Heart right ventricle (tissue), 16 donors: ENCODE results near the gene PFKP. TPM values are rescaled to one million over a fixed set of nuclear protein-coding genes. Genes with fewer than 3 reads are reported as not detected.

Experiments
- ATAC-seq, 8 donors: fragments of 200-7000 bp; cut with Tn5 transposase; one replicate each; pipeline ENCODE4 v1.9.1; 2020; ENCODE audit warnings: mild to moderate bottlenecking in 8 of 8, moderate library complexity in 8 of 8, moderate number of reproducible peaks in 1 of 8
- DNase-seq, 2 donors: peaks; one replicate each; pipeline ENCODE4 v3.0.0-alpha.2; 2020
- H3K27ac ChIP-seq, 10 donors: fragments of 200-600 bp; sonication (generic) in 2 of 10; one replicate each; pipeline versions ENCODE4 v1.5.0 to v1.8.0; 2020 to 2022; ENCODE audit warnings: mild to moderate bottlenecking in 3 of 10
- H3K27me3 ChIP-seq, 7 donors: fragments of 200-600 bp; one replicate each; pipeline ENCODE4 v1.8.0; 2021 to 2022; ENCODE audit warnings: mild to moderate bottlenecking in 2 of 7
- H3K36me3 ChIP-seq, 9 donors: fragments of 200-600 bp; sonication (generic) in 1 of 9; one replicate each; pipeline versions ENCODE4 v1.5.0 to v1.8.0; 2020 to 2022; ENCODE audit warnings: mild to moderate bottlenecking in 2 of 9
- H3K4me1 ChIP-seq, 9 donors: fragments of 200-600 bp; sonication (generic) in 1 of 9; one replicate each; pipeline versions ENCODE4 v1.5.0 to v1.8.0; 2020 to 2022; ENCODE audit warnings: mild to moderate bottlenecking in 4 of 9
- H3K4me3 ChIP-seq, 10 donors: fragments of 200-600 bp; sonication (generic) in 2 of 10; one replicate each; pipeline versions ENCODE4 v1.5.0 to v1.8.0; 2020 to 2022; ENCODE audit warnings: mild to moderate bottlenecking in 7 of 10, moderate library complexity in 2 of 10
- H3K9me3 ChIP-seq, 11 donors: fragments of 200-600 bp in 10 of 11; sonication (generic) in 2 of 11; one replicate each; pipeline versions ENCODE4 v1.5.0 to v1.8.0; 2013 to 2022; ENCODE audit warnings: mild to moderate bottlenecking in 2 of 11, control low read depth in 1 of 11, moderate library complexity in 1 of 11
- CTCF ChIP-seq, 9 donors: fragments of 200-600 bp; sonication (generic) in 2 of 9; IDR thresholded peaks; one replicate each; pipeline versions ENCODE4 v1.5.0 to v1.8.0; 2021 to 2022; ENCODE audit warnings: antibody characterized with exemption in 9 of 9, mild to moderate bottlenecking in 5 of 9, moderate library complexity in 1 of 9
- WGBS, 2 donors: extraction: QIAGEN DNeasy Blood & Tissue Kit; methylation state at CpG; one replicate each; pipeline ENCODE4 v1.1.7; 2013; ENCODE audit warnings: inconsistent platforms in 1 of 2; 5-methylcytosine and 5-hydroxymethylcytosine counted together
- intact Hi-C, 10 donors: fragments of 100-400 bp; cut with DNase I; formaldehyde crosslinking; loops; one replicate each; pipeline versions ENCODE4 v1.11.1 to v1.14.2; 2022
- polyA plus RNA-seq, 2 donors: library from polyadenylated mRNA; stranded (reverse); fragments of 200-250 nt; gene quantifications; one replicate each; pipeline ENCODE4 v1.2.3, GENCODE V29; 2013
- total RNA-seq, 10 donors: library from RNA; stranded (reverse); fragmentation: NEBNext Ultra II Directional in 3 of 10; extraction: Animal tissue kit (Norgen Biotek cat#: 25700) in 3 of 10; gene quantifications; one replicate each; pipeline versions ENCODE4 v1.2.1 to v1.2.4, GENCODE V29; 2021 to 2023
- donor health status: Arrhythmogenic right ventricular cardiomyopathy.
- donor health status: ischemic (EF 13 %, LVEDD 7.1; RV severe dilation, severe dysfunction).
- donor health status: healthy with polysubstance abuse.
- donor health status: DM: no; HTN: yes; CAD: no.
- donor health status: DM: no; HTN: no; CAD: no.
- donor health status: ischemic (EF 25% LVEDD 6.9; RV normal size, moderate dysfunction).
- donor health status: ischemic (EF 25% LVEDD 5.7; RV mildly dilated, moderate dysfunction).
- donor health status: healthy.
- donor health status: DM: yes; HTN: yes; CAD: no.
- donor health status: Ischemic cardiomyopathy.
- donor health status: ischemic (EF 35%, LVEDD 5.7; RV mildly dilated, moderate dysfunction).
- donor health status: nonischemic (EF 11% LVEDD 7.7; RV severe dilation, severe dysfunction).
- donor health status: DM: yes; HTN: yes; CAD: no.
- donor health status: PGD.
- donor health status: ischemic (EF 29% LVEDD 5.4; RV normal size, mild dysfunction).
- donor health status: nonischemic (EF 23%, LVEDD 6.1; RV moderate dilation, normal function).

PFKP gene
- total and polyA plus RNA-seq, 12 donors: 68.3 to 316 (median 220) TPM

GRCh38 chr10:3131098-3131497 lies 63.8 kb downstream of the PFKP start:
- peaks cover 0 to 4% (median 0%) of the 10 kb centered on the region in 11 donors for H3K9me3 ChIP-seq
- ATAC-seq (no peak), DNase-seq (no peak)
- H3K4me1 ChIP-seq: peaks cover 0 to 34% (median 20%) of the 10 kb centered on the region in 9 donors
- H3K27me3 ChIP-seq: no peaks in the 10 kb centered on the region
- H3K27ac ChIP-seq: no peak overlapping the region
- H3K4me3 ChIP-seq: no peak overlapping the region
- intact Hi-C loops: loop anchor here in 1 of 10 donors (10.0 kb wide), 1 partner anchor 66 kb away; the partner anchor contains the start of gene PFKP
- TF ChIP-seq CTCF (IDR thresholded peaks at IDR 0.05): no peak
- peaks cover 0 to 76% (median 45%) of the 10 kb centered on the region in 9 donors for H3K36me3 ChIP-seq
- WGBS, 2 donors: 98% methylated on average over 4 of the region's 4 CpGs

GRCh38 chr10:3132036-3133025 lies 65.0 kb downstream of the PFKP start:
- no peaks in the 10 kb centered on the region for H3K27me3 ChIP-seq
- intact Hi-C loops: loop anchor here in 1 of 10 donors (10.0 kb wide), 1 partner anchor 68 kb away; the partner anchor contains the start of gene PFKP
- no peak for TF ChIP-seq CTCF (IDR thresholded peaks at IDR 0.05)
- H3K4me1 ChIP-seq: peaks cover 0 to 34% (median 20%) of the 10 kb centered on the region in 9 donors
- no peak overlapping the region for H3K4me3 ChIP-seq
- ATAC-seq (no peak), DNase-seq (no peak)
- 89 to 91% methylated on average over 22 of the region's 22 CpGs for WGBS, 2 donors
- peaks cover 0 to 4% (median 0%) of the 10 kb centered on the region in 11 donors for H3K9me3 ChIP-seq
- H3K27ac ChIP-seq: no peak overlapping the region
- H3K36me3 ChIP-seq: peaks cover 0 to 82% (median 53%) of the 10 kb centered on the region in 9 donors

GRCh38 chr10:3133948-3134347 lies 66.6 kb downstream of the PFKP start:
- H3K27ac ChIP-seq: no peak overlapping the region
- H3K36me3 ChIP-seq: peaks cover 0 to 97% (median 69%) of the 10 kb centered on the region in 9 donors
- no peaks in the 10 kb centered on the region for H3K9me3 ChIP-seq
- peaks cover 0 to 32% (median 11%) of the 10 kb centered on the region in 9 donors for H3K4me1 ChIP-seq
- WGBS, 2 donors: 75 to 83% methylated on average over 5 of the region's 5 CpGs
- H3K4me3 ChIP-seq: no peak overlapping the region
- ATAC-seq (no peak), DNase-seq (no peak)
- TF ChIP-seq CTCF (IDR thresholded peaks at IDR 0.05): no peak
- H3K27me3 ChIP-seq: no peaks in the 10 kb centered on the region
- intact Hi-C loops: loop anchor here in 1 of 10 donors (10.0 kb wide), 1 partner anchor 69 kb away; the partner anchor contains the start of gene PFKP

- H3K27me3 ChIP-seq: no peaks in the 10 kb centered on the region
- H3K4me3 ChIP-seq: no peak overlapping the region
- WGBS, 2 donors: 82 to 87% methylated on average over 3 of the region's 3 CpGs
- intact Hi-C loops: loop anchor here in 1 of 10 donors (10.0 kb wide), 1 partner anchor 70 kb away; the partner anchor contains the start of gene PFKP
- ATAC-seq (no peak), DNase-seq (no peak)
- peaks cover 0 to 34% (median 11%) of the 10 kb centered on the region in 9 donors for H3K4me1 ChIP-seq
- H3K36me3 ChIP-seq: peaks cover 0 to 100% (median 74%) of the 10 kb centered on the region in 9 donors
- no peaks in the 10 kb centered on the region for H3K9me3 ChIP-seq
- no peak overlapping the region for H3K27ac ChIP-seq
- TF ChIP-seq CTCF (IDR thresholded peaks at IDR 0.05): no peak
Observed at GRCh38 chr10:3135006-3135405, 67.7 kb downstream of the PFKP start.
